ENCODE data around the gene PHF20. TPM values are rescaled to one million over a fixed set of nuclear protein-coding genes. Genes with fewer than 3 reads are reported as not detected.
A peak's percentile ranks its signal among the peaks of the same experiment; 100 is the strongest.

The PHF20 gene
- polyA plus RNA-seq, 3 donors = 54.7 to 78.2 (median 73.6) TPM

- H3K36me3 ChIP-seq (replicated peaks in 1 of 2; ENCODE audit: control insufficient read depth in 1 of 2, insufficient read depth in 2 of 2, low read length in 2 of 2) = peaks cover 64 to 93% of the 10 kb centered on the region in 2 donors
- H3K27me3 ChIP-seq (ENCODE audit: control insufficient read depth in 2 of 2, insufficient read depth in 2 of 2, low read length in 2 of 2) = no peaks in the 10 kb centered on the region
- no peaks in the 10 kb centered on the region for H3K4me1 ChIP-seq (ENCODE audit: control insufficient read depth in 1 of 2, insufficient read depth in 2 of 2, low read length in 2 of 2)
- no peaks in the 10 kb centered on the region for H3K9me3 ChIP-seq (replicated peaks in 1 of 2; ENCODE audit: control insufficient read depth in 1 of 2, insufficient read depth in 1 of 2, low read length in 2 of 2)
- Mint-ChIP-seq H3K27me3 (ENCODE audit: low read depth in 3 of 3) (no peaks in the 10 kb centered on the region), H3K4me1 (no peaks in the 10 kb centered on the region), H3K4me3 (no peak overlapping the region), H3K36me3 (peaks cover 72 to 93% of the 10 kb centered on the region in 2 donors), H3K9me3 (peaks cover 0 to 1% (median 0%) of the 10 kb centered on the region in 7 donors), H3K27ac (peak overlapping the region in 1 of 7 donors; percentile 2)
- H3K9ac ChIP-seq (ENCODE audit: insufficient read depth, low read length, poor library complexity, severe bottlenecking) = no peak overlapping the region
- intact Hi-C loops (cut with micrococcal nuclease) = no loop called here
- no peak overlapping the region for H3K4me2 ChIP-seq (replicated peaks; ENCODE audit: extremely low read depth, low read length, poor library complexity, severe bottlenecking)
- WGBS (ENCODE audit: insufficient coverage) = 100% methylated on average over 1 of the region's 4 CpGs
- H3K4me3 ChIP-seq (replicated peaks in 1 of 3; ENCODE audit: low read depth in 2 of 3, low read length in 3 of 3) = no peak overlapping the region
- peaks cover 15% of the 10 kb centered on the region for H4K20me1 ChIP-seq (ENCODE audit: insufficient read depth, low read length)
- TF ChIP-seq, protein P1, sequence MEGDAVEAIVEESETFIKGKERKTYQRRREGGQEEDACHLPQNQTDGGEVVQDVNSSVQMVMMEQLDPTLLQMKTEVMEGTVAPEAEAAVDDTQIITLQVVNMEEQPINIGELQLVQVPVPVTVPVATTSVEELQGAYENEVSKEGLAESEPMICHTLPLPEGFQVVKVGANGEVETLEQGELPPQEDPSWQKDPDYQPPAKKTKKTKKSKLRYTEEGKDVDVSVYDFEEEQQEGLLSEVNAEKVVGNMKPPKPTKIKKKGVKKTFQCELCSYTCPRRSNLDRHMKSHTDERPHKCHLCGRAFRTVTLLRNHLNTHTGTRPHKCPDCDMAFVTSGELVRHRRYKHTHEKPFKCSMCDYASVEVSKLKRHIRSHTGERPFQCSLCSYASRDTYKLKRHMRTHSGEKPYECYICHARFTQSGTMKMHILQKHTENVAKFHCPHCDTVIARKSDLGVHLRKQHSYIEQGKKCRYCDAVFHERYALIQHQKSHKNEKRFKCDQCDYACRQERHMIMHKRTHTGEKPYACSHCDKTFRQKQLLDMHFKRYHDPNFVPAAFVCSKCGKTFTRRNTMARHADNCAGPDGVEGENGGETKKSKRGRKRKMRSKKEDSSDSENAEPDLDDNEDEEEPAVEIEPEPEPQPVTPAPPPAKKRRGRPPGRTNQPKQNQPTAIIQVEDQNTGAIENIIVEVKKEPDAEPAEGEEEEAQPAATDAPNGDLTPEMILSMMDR (IDR thresholded peaks at IDR 0.05) = no peak
- H3K79me2 ChIP-seq (ENCODE audit: insufficient read depth, low read length) = no peaks in the 10 kb centered on the region
- no peak overlapping the region for H2AFZ ChIP-seq (ENCODE audit: insufficient read depth, low read depth, low read length, poor library complexity, severe bottlenecking)
- DNase-seq = no peak
- no peak overlapping the region for H3K27ac ChIP-seq (ENCODE audit: low read depth in 1 of 2, low read length in 2 of 2)
Measured at GRCh38 chr20:35934050-35934449, 162.2 kb downstream of the PHF20 start.

- TF ChIP-seq, protein P1 (IDR thresholded peaks at IDR 0.05) = no peak
- no peaks in the 10 kb centered on the region for H3K27me3 ChIP-seq (ENCODE audit: control insufficient read depth in 2 of 2, insufficient read depth in 2 of 2, low read length in 2 of 2)
- H4K20me1 ChIP-seq (ENCODE audit: insufficient read depth, low read length) = peaks cover 18% of the 10 kb centered on the region
- H3K4me1 Mint-ChIP-seq = peaks cover 2% of the 10 kb centered on the region
- no peak overlapping the region for H3K4me3 Mint-ChIP-seq
- H2AFZ ChIP-seq (ENCODE audit: insufficient read depth, low read depth, low read length, poor library complexity, severe bottlenecking) = no peak overlapping the region
- no peak overlapping the region for H3K4me3 ChIP-seq (replicated peaks in 1 of 3; ENCODE audit: low read depth in 2 of 3, low read length in 3 of 3)
- H3K9me3 Mint-ChIP-seq = peaks cover 0 to 1% (median 0%) of the 10 kb centered on the region in 7 donors
- no peaks in the 10 kb centered on the region for H3K4me1 ChIP-seq (ENCODE audit: control insufficient read depth in 1 of 2, insufficient read depth in 2 of 2, low read length in 2 of 2)
- no peak overlapping the region for H3K27ac ChIP-seq (ENCODE audit: low read depth in 1 of 2, low read length in 2 of 2)
- no peak for DNase-seq
- peaks cover 66 to 89% of the 10 kb centered on the region in 2 donors for H3K36me3 Mint-ChIP-seq
- no peak overlapping the region for H3K9ac ChIP-seq (ENCODE audit: insufficient read depth, low read length, poor library complexity, severe bottlenecking)
- H3K79me2 ChIP-seq (ENCODE audit: insufficient read depth, low read length) = no peaks in the 10 kb centered on the region
- no peaks in the 10 kb centered on the region for H3K27me3 Mint-ChIP-seq (ENCODE audit: low read depth in 3 of 3)
- H3K36me3 ChIP-seq (replicated peaks in 1 of 2; ENCODE audit: control insufficient read depth in 1 of 2, insufficient read depth in 2 of 2, low read length in 2 of 2) = peaks cover 62 to 91% of the 10 kb centered on the region in 2 donors
- no peak overlapping the region for H3K4me2 ChIP-seq (replicated peaks; ENCODE audit: extremely low read depth, low read length, poor library complexity, severe bottlenecking)
- no peaks in the 10 kb centered on the region for H3K9me3 ChIP-seq (replicated peaks in 1 of 2; ENCODE audit: control insufficient read depth in 1 of 2, insufficient read depth in 1 of 2, low read length in 2 of 2)
- intact Hi-C loops (cut with micrococcal nuclease) = no loop called here
- no peak overlapping the region for H3K27ac Mint-ChIP-seq
- WGBS (ENCODE audit: insufficient coverage) = no CpG with 5 or more reads among the region's 3 CpGs
Measured at GRCh38 chr20:35939264-35939663, 167.4 kb downstream of the PHF20 start.
